ENCODE results near the gene RACGAP1.
"Not testable (repeated sequence)": the region's sequence is repeated elsewhere in the genome, so short reads cannot be mapped to it uniquely, and the experiment has no call there.

Gene RACGAP1

GRCh38 chr12:50055831-50056638 lies 30.7 kb upstream of the RACGAP1 start:
- DNase-seq: peak; percentile 46

- no peak for DNase-seq
Measured at GRCh38 chr12:50053583-50053982, 28.3 kb upstream of the RACGAP1 start.

GRCh38 chr12:50052964-50053363 lies 27.7 kb upstream of the RACGAP1 start:
- no peak for DNase-seq

DNA sequence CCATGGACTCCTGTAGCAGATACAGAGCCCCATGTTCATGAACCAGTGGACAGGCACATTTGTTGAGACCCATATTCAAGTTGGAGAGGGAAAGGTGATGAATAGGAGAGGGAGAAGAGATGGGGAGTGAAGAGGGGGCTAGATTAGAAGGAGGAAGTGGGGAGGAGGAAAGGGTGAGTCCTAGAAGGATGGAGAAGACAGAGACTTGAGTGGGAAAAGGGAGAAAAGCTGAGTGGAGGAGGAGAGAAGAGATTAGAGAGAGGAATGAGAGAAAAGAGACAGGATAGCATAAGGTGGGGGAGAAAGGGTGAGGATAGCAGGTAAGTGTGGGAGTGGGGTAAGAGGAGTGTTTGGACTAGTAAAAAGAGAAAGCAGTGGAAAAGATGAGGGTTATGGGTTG lies 27.2 kb upstream of the RACGAP1 start:
- DNase-seq: no peak

GRCh38 chr12:50051101-50051806 lies 26.0 kb upstream of the RACGAP1 start:
- no peak for DNase-seq

DNA sequence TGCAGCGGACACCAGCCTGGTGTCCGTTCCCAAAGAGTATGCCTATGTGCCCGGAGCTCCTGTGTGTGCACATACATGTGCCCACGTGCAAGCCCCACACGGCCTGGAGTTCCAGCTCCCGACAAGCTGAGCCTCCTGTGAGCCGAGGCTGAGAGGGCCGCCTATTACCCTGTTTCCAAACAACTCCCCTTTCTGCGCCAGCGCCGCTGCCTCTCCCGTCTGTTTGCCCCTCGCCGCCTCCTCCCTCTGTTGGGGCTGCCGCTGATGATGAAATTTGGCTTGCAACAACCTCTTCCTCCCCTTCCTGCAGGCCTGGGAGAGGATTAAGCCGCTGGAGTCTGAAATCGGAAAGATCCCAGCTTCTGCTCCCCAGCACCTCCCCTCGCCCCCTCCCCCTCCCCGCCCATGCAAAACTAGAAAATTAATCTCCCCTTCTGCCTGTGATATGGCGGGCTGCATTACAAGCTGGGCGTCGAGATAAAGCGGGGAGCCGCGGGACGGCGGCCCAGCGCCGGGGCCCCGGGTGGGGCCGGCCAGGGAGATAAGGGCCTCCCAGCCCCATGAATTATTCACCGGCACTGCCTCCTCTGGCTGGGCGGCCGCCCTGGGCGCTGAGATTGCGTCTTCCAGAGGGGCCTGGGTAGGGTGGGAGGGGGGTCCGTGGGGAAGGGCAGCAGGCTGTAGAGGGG lies 25.3 kb upstream of the RACGAP1 start:
- DNase-seq: peak; percentile 74

DNA sequence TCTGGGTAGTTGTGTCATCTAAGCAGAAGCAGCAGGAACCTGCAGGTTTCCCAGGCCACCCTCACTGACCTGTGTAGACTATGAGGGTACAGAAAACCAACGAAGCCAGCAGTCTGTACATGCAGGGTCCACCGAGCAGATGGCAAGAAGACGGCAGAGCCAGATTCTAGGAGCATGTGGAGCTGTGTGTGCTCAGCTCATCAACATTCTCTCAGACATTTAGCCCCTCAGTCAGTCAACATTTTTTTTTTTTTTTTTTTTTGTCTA lies 24.8 kb upstream of the RACGAP1 start:
- DNase-seq: no peak

GRCh38 chr12:50049254-50050118 lies 24.2 kb upstream of the RACGAP1 start:
- no peak for DNase-seq

DNA sequence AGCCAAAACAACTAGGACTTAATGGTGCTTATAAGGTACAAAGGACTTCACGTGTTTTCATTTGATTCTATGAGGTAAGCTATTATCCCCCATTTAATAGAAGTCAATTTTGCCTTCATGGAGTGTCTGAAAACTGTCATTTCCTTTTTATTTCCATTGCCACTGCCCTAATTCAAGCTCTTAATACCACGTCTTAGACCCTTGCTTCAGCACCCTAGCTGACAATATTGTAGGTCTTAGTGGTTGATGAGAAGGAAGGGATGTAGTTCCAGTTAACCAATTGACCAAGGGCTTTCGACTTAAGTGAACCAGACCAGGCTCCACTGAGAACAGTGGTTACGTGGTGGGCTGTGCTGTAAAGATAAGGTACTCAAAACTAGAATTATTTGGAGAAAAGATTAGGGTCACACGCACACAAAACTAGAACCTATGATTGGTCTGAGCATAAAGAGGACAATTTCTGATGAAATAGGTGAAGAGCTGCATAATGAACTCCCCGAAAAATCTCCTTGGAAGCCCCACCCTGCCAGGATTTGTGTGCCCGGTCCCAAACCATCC lies 22.5 kb upstream of the RACGAP1 start:
- DNase-seq: no peak

DNA sequence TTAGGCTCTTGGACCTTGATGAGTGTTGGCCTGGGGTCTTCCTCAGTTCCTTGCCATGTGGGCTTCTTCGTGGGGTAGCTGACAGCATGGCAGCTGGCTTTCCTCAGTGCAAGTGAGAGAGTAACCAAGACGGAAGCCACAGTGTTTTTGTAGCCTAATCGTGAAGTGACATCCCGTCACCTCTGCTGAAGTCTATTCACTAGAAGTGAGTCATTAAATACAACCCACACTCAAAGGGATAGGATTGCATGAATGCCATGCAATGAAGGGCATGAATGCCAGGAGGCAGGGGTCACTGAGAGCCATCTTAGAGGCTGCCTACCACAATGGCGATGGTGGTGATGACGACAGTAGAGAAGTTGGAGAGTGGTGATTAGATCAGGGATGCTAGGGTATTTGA lies 18.6 kb upstream of the RACGAP1 start:
- no peak for DNase-seq

- DNase-seq: no peak
Measured at GRCh38 chr12:50043308-50043707, 18.0 kb upstream of the RACGAP1 start.

GRCh38 chr12:50042693-50043092 lies 17.4 kb upstream of the RACGAP1 start:
- no peak for DNase-seq

DNA sequence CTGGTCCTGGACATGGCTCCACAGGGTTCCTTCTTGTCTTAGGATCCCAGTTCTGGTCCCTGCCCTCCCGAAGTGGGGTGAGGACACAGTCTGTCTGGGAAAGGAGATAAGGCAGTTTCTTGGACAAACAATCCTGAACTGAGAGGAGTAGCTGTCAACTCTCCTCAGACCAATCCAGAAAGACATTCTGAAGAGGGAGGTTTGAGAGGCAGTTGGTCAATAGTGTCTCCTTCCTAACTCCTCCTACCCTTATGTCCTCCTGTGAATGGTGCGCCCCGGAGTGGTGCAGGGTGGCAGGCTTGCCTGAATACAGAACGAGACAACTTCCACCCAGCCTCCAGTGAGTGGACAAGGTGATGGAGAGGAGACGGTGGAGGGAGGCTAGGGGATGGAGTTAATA lies 16.7 kb upstream of the RACGAP1 start:
- no peak for DNase-seq

DNA sequence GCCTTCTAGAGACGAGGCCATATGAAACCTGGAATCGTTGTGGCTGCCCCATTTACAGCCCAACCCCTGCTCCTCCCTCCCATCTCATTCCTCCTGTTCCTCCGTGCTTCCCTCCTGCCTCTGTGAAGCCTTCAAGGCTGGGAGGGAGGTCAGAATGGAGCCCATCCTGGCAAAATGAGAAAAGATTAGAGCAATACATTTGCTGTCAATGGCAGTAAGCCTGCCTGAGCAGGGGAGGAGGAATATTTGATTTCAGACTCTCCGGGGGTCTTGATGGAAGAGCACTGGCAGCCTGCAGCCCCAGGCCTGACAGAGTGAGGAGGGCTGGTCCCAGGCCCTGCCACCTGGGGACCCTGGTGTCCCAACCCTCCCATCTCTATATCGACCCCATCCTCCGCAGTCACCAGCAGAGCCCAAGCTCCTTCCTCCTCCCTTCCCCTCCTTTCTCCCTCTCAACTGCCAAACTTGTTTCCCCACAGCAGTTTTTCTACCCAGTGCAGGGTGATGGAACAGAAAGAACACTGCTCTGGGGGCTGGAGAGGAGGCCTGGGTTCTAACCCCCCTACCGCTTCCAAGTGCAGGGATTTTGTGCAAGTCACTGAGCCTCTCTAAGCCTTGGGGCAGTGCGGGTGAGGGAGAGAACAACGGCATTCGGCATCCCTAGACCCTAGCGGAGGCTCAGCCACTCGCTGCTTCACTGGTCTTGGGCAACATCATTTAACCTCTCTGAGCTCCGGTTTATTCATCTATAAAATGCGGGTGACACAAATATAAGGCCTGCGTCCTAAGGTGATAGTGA lies 16.0 kb upstream of the RACGAP1 start:
- DNase-seq: no peak

DNA sequence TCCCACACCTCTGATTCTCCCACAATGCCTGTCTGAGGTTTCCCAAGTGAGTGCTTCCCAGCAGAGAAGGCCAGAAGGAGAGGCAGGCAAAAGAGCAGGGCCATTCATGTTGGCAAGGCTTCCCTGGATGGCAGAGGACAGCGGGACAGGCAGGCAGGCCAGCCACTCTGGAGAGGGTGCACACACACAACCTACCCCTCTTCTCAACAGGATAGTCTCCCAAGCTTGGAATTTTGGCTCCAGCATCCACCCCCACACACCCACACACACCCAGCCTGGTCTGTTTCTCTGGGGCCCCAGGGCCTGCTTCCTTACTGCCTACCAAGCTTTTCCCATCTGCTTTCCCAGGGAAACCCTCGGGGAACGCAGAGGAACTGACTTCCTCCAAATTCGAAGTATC lies 15.4 kb upstream of the RACGAP1 start:
- no peak for DNase-seq

DNA sequence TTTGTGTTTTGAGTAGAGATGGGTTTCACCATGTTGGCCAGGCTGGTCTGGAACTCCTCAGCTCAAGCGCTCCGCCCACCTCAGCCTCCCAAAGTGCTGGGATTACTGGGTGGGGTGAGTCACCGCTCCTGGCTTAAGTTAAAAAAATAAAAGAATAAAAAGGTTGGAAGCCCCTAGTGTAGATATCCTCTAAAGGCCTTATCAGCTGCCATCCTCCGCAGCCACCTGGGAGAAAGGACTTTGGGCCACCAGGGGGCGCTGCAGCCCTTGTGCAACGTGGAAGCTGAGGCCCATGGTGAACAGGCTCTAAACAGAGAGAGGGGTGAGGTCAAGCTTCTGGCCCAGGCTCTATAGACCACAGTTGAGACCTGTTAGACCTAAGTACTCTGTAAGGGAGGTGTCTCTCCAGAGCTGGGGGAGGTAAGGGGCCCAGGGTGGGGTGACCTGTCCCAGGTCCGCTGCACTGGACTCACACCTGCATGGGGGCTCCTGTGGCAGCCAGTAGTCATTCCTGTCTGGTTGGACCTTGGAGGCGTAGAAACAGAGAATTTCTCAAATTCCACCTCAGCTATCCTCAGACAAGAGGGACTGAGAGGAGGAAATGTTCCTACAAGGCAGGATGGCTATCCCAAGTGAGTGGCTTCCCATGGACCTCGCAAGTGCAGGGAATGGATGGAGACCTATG lies 14.0 kb upstream of the RACGAP1 start:
- DNase-seq: peak; percentile 75

- no peak for DNase-seq
Measured at GRCh38 chr12:50038336-50038735, 13.0 kb upstream of the RACGAP1 start.

- DNase-seq: no peak
Measured at GRCh38 chr12:50032854-50033581, 7.7 kb upstream of the RACGAP1 start.

DNA sequence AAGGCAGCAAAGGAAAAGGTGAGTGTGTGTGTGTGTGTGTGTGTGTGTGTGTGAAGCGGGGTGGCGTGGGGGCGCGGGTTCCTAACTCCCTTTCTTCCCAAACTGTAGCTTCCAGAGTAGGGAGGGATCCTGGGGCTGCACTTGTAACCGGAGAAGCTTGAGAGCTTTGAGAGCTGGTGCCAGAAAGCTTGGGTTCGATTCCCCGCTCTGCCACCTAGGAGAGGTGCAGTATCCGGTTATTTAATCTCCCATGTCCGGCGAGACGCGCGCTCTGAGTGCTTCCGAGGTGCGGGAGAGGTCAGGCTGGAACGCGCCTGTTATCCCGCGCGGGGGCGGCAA lies 7.2 kb upstream of the RACGAP1 start:
- no peak for DNase-seq

DNA sequence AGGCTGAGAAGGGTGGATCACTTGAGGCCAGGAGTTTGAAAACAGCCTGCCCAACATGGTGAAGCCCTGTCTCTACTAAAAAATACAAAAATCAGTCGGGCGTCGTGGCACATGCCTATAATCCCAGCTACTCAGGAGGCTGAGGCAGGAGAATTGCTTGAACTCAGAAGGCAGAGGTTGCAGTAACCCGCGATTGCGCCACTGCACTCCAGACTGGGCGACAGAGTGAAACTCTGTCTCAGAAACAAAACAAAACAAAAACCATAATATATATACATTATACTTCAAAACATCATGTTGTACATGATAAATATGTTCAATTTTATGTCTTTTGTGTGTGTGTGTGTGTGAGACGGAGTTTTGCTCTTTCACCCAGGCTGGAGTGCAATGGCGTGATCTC lies 5.2 kb upstream of the RACGAP1 start:
- not testable (repeated sequence) for DNase-seq

GRCh38 chr12:50026691-50027090 lies 1.4 kb upstream of the RACGAP1 start:
- DNase-seq: no peak

Data from fibroblast of upper back skin (primary cell).